Measurements from ENCODE around the gene RNPEP. TPM values are rescaled to one million over a fixed set of nuclear protein-coding genes. Genes with fewer than 3 reads are reported as not detected.

The RNPEP gene
- 43.6 and 45.1 TPM in 2 replicates for polyA plus RNA-seq (2013)

- peak within 1 kb of the TSS; percentile 83 for H3K9ac ChIP-seq (ENCODE audit: low read length)
- no CpG with 5 or more reads among the region's 80 CpGs for WGBS (ENCODE audit: extremely low coverage, insufficient coverage, insufficient read length)
- H4K91ac ChIP-seq (ENCODE audit: low read depth, low read length): peak within 1 kb of the TSS; percentile 86
- H3K9me3 ChIP-seq (ENCODE audit: insufficient read depth, low read depth, low read length): no peaks in the 10 kb centered on the region
- peak within 1 kb of the TSS; percentile 1 for H2BK5ac ChIP-seq (ENCODE audit: low read depth, low read length, poor library complexity)
- no peaks in the 10 kb centered on the region for H3K27me3 ChIP-seq (ENCODE audit: insufficient read depth, low read length)
- H3K23ac ChIP-seq (ENCODE audit: low read length): no peak within 1 kb of the TSS
- H3K36me3 ChIP-seq (ENCODE audit: control insufficient read depth in 1 of 2, insufficient read depth in 2 of 2, low read length in 2 of 2): no peaks in the 10 kb centered on the region
- H3K27ac ChIP-seq (ENCODE audit: low read depth, low read length): peak within 1 kb of the TSS; percentile 80
- DNase-seq: peak; percentile 73 to 81
- peak within 1 kb of the TSS; percentile 84 for H4K12ac ChIP-seq (ENCODE audit: low read depth, low read length)
- peaks cover 6% of the 10 kb centered on the region for H3K79me1 ChIP-seq (ENCODE audit: low read length)
- peak within 1 kb of the TSS; percentile 41 for H3K4ac ChIP-seq (ENCODE audit: low read depth, low read length)
- H3K4me1 ChIP-seq (ENCODE audit: control insufficient read depth in 1 of 2, insufficient read depth in 2 of 2, low read length in 2 of 2): peaks cover 2 to 4% of the 10 kb centered on the region in 2 experiments
- peak within 1 kb of the TSS; percentile 1 for H2AK5ac ChIP-seq (ENCODE audit: low read length)
- H3K18ac ChIP-seq (ENCODE audit: low read length): peak within 1 kb of the TSS; percentile 65
- peaks cover 11% of the 10 kb centered on the region for H3K79me2 ChIP-seq (ENCODE audit: control insufficient read depth, insufficient read depth, low read length, poor library complexity)
- H2BK12ac ChIP-seq (ENCODE audit: low read length): no peak within 1 kb of the TSS
- peak within 1 kb of the TSS; percentile 87 for H2AFZ ChIP-seq (ENCODE audit: insufficient read depth, low read length, poor library complexity)
- H4K8ac ChIP-seq (ENCODE audit: low read depth, low read length): peak within 1 kb of the TSS; percentile 98
- peak within 1 kb of the TSS; percentile 89 for H3K4me2 ChIP-seq (ENCODE audit: low read length)
- peak within 1 kb of the TSS; percentile 94 for H3K4me3 ChIP-seq (ENCODE audit: low read depth, low read length)
- H3K14ac ChIP-seq (ENCODE audit: low read length): peak within 1 kb of the TSS; percentile 57
- peak within 1 kb of the TSS; percentile 54 for H2BK120ac ChIP-seq (ENCODE audit: insufficient read depth, low read length, poor library complexity)
Observed at GRCh38 chr1:201982623-201983379, at the start of gene RNPEP. TSS of gene RNPEP (plus strand) at chr1:201982648. CDS start at chr1:201982667, 19 bp downstream.

- Histone ChIP-seq H3K4me2 (ENCODE audit: low read length) (no peak overlapping the region), H4K12ac (ENCODE audit: low read depth, low read length) (no peak overlapping the region), H3K27me3 (ENCODE audit: insufficient read depth, low read length) (no peaks in the 10 kb centered on the region), H3K4me1 (ENCODE audit: control insufficient read depth in 1 of 2, insufficient read depth in 2 of 2, low read length in 2 of 2) (peaks cover 0 to 4% of the 10 kb centered on the region in 2 experiments), H2AK5ac (ENCODE audit: low read length) (no peak overlapping the region), H3K23ac (ENCODE audit: low read length) (no peak overlapping the region), H3K9me3 (ENCODE audit: insufficient read depth, low read depth, low read length) (peaks cover 2% of the 10 kb centered on the region), H3K36me3 (ENCODE audit: control insufficient read depth in 1 of 2, insufficient read depth in 2 of 2, low read length in 2 of 2) (no peaks in the 10 kb centered on the region), H2BK12ac (ENCODE audit: low read length) (no peak overlapping the region), H3K27ac (ENCODE audit: low read depth, low read length) (no peak overlapping the region), H3K18ac (ENCODE audit: low read length) (no peak overlapping the region), H3K79me2 (ENCODE audit: control insufficient read depth, insufficient read depth, low read length, poor library complexity) (no peaks in the 10 kb centered on the region), H4K91ac (ENCODE audit: low read depth, low read length) (no peak overlapping the region), H3K14ac (ENCODE audit: low read length) (no peak overlapping the region), H4K8ac (ENCODE audit: low read depth, low read length) (no peak overlapping the region), H2AFZ (ENCODE audit: insufficient read depth, low read length, poor library complexity) (no peak overlapping the region), H2BK5ac (ENCODE audit: low read depth, low read length, poor library complexity) (no peak overlapping the region), H3K79me1 (ENCODE audit: low read length) (no peaks in the 10 kb centered on the region), H2BK120ac (ENCODE audit: insufficient read depth, low read length, poor library complexity) (no peak overlapping the region), H3K9ac (ENCODE audit: low read length) (no peak overlapping the region), H3K4ac (ENCODE audit: low read depth, low read length) (no peak overlapping the region), H3K4me3 (ENCODE audit: low read depth, low read length) (no peak overlapping the region)
- DNase-seq: peak in 1 of 2 donors; percentile 33
- no CpG with 5 or more reads among the region's 5 CpGs for WGBS (ENCODE audit: extremely low coverage, insufficient coverage, insufficient read length)
Observed at GRCh38 chr1:201933840-201934430, 48.5 kb upstream of the RNPEP start.

GRCh38 chr1:201937624-201938213 is 44.7 kb upstream of the RNPEP start:
- no peak overlapping the region for H3K9ac ChIP-seq (ENCODE audit: low read length)
- no peak overlapping the region for H2BK12ac ChIP-seq (ENCODE audit: low read length)
- H3K14ac ChIP-seq (ENCODE audit: low read length): no peak overlapping the region
- 100% methylated on average over 2 of the region's 5 CpGs for WGBS (ENCODE audit: extremely low coverage, insufficient coverage, insufficient read length)
- peaks cover 9% of the 10 kb centered on the region for H3K79me1 ChIP-seq (ENCODE audit: low read length)
- no peak overlapping the region for H3K4ac ChIP-seq (ENCODE audit: low read depth, low read length)
- H3K23ac ChIP-seq (ENCODE audit: low read length): no peak overlapping the region
- H3K4me1 ChIP-seq (ENCODE audit: control insufficient read depth in 1 of 2, insufficient read depth in 2 of 2, low read length in 2 of 2): peaks cover 12 to 17% of the 10 kb centered on the region in 2 experiments
- H3K4me2 ChIP-seq (ENCODE audit: low read length): no peak overlapping the region
- H4K12ac ChIP-seq (ENCODE audit: low read depth, low read length): no peak overlapping the region
- H2BK5ac ChIP-seq (ENCODE audit: low read depth, low read length, poor library complexity): no peak overlapping the region
- H3K27me3 ChIP-seq (ENCODE audit: insufficient read depth, low read length): no peaks in the 10 kb centered on the region
- peaks cover 2% of the 10 kb centered on the region for H3K9me3 ChIP-seq (ENCODE audit: insufficient read depth, low read depth, low read length)
- H3K27ac ChIP-seq (ENCODE audit: low read depth, low read length): no peak overlapping the region
- H2AFZ ChIP-seq (ENCODE audit: insufficient read depth, low read length, poor library complexity): no peak overlapping the region
- H3K4me3 ChIP-seq (ENCODE audit: low read depth, low read length): no peak overlapping the region
- DNase-seq: no peak
- no peak overlapping the region for H4K91ac ChIP-seq (ENCODE audit: low read depth, low read length)
- H3K79me2 ChIP-seq (ENCODE audit: control insufficient read depth, insufficient read depth, low read length, poor library complexity): no peaks in the 10 kb centered on the region
- H2BK120ac ChIP-seq (ENCODE audit: insufficient read depth, low read length, poor library complexity): no peak overlapping the region
- no peak overlapping the region for H3K18ac ChIP-seq (ENCODE audit: low read length)
- H2AK5ac ChIP-seq (ENCODE audit: low read length): no peak overlapping the region
- no peak overlapping the region for H4K8ac ChIP-seq (ENCODE audit: low read depth, low read length)
- no peaks in the 10 kb centered on the region for H3K36me3 ChIP-seq (ENCODE audit: control insufficient read depth in 1 of 2, insufficient read depth in 2 of 2, low read length in 2 of 2)

- Histone ChIP-seq H3K27ac (ENCODE audit: low read depth, low read length) (no peak overlapping the region), H3K36me3 (ENCODE audit: control insufficient read depth in 1 of 2, insufficient read depth in 2 of 2, low read length in 2 of 2) (no peaks in the 10 kb centered on the region), H2AK5ac (ENCODE audit: low read length) (no peak overlapping the region), H3K23ac (ENCODE audit: low read length) (no peak overlapping the region), H3K9ac (ENCODE audit: low read length) (no peak overlapping the region), H2BK120ac (ENCODE audit: insufficient read depth, low read length, poor library complexity) (no peak overlapping the region), H3K14ac (ENCODE audit: low read length) (no peak overlapping the region), H3K4me2 (ENCODE audit: low read length) (no peak overlapping the region), H3K4ac (ENCODE audit: low read depth, low read length) (no peak overlapping the region), H3K18ac (ENCODE audit: low read length) (no peak overlapping the region), H2BK12ac (ENCODE audit: low read length) (no peak overlapping the region), H3K9me3 (ENCODE audit: insufficient read depth, low read depth, low read length) (peaks cover 2% of the 10 kb centered on the region), H3K27me3 (ENCODE audit: insufficient read depth, low read length) (no peaks in the 10 kb centered on the region), H3K79me2 (ENCODE audit: control insufficient read depth, insufficient read depth, low read length, poor library complexity) (no peaks in the 10 kb centered on the region), H3K79me1 (ENCODE audit: low read length) (peaks cover 9% of the 10 kb centered on the region), H4K12ac (ENCODE audit: low read depth, low read length) (no peak overlapping the region), H2BK5ac (ENCODE audit: low read depth, low read length, poor library complexity) (no peak overlapping the region), H3K4me3 (ENCODE audit: low read depth, low read length) (no peak overlapping the region), H4K8ac (ENCODE audit: low read depth, low read length) (no peak overlapping the region), H2AFZ (ENCODE audit: insufficient read depth, low read length, poor library complexity) (no peak overlapping the region), H4K91ac (ENCODE audit: low read depth, low read length) (no peak overlapping the region), H3K4me1 (ENCODE audit: control insufficient read depth in 1 of 2, insufficient read depth in 2 of 2, low read length in 2 of 2) (peaks cover 12 to 17% of the 10 kb centered on the region in 2 experiments)
- no CpG with 5 or more reads among the region's 4 CpGs for WGBS (ENCODE audit: extremely low coverage, insufficient coverage, insufficient read length)
- DNase-seq: no peak
Observed at GRCh38 chr1:201938440-201939035, 43.9 kb upstream of the RNPEP start.

Measured in trophoblast cell (in vitro differentiated cells and primary cell).